PC-9 (cell line): ENCODE results near the gene IL34. TPM values are rescaled to one million over a fixed set of nuclear protein-coding genes. Genes with fewer than 3 reads are reported as not detected.
A peak's percentile ranks its signal among the peaks of the same experiment; 100 is the strongest.

Experiments
- BruUV-seq: library from RNA; stranded (reverse); fragments of 400-500 nt; replicated peaks from 2 replicates; lab custom pipeline; 2021; lab: Mats Ljungman, UMichigan
- CTCF ChIA-PET: fragments of 300-600 bp; sonication (Branson Sonifier 250); formaldehyde crosslinking; loops from one replicate; lab custom pipeline; 2022; ENCODE audit warnings: antibody characterized with exemption; lab: Charles Lee
- POLR2A ChIA-PET: fragments of 300-600 bp; sonication (Branson Sonifier 250); formaldehyde crosslinking; loops from one replicate; lab custom pipeline; 2022; ENCODE audit warnings: antibody characterized with exemption; ENCODE audit not compliant: unreplicated experiment; lab: Charles Lee
- DNase-seq, 2 experiments: peaks; one replicate each; pipeline versions ENCODE4 v3.0.0 to v3.0.0-alpha.2; 2015 to 2022; ENCODE audit warnings: mixed read lengths in 1 of 2
- H2AFZ ChIP-seq: fragments of 200-600 bp; sonication (generic); 2 replicates; pipeline ENCODE4 v1.8.1; 2017; ENCODE audit warnings: antibody characterized with exemption
- H3F3A ChIP-seq: fragments of 200-600 bp; sonication (generic); 2 replicates; pipeline ENCODE4 v1.8.1; 2017; ENCODE audit warnings: antibody characterized with exemption, mild to moderate bottlenecking, low read depth; ENCODE audit not compliant: insufficient read depth
- H3K27ac ChIP-seq: fragments of 200-600 bp; sonication (generic); 2 replicates; pipeline ENCODE4 v1.6.1; 2016; ENCODE audit warnings: mixed run types
- H3K27me3 ChIP-seq: fragments of 200-600 bp; sonication (generic); 2 replicates; pipeline ENCODE4 v1.6.1; 2016; ENCODE audit warnings: low read depth, mixed run types; ENCODE audit not compliant: insufficient read depth
- H3K36me3 ChIP-seq: fragments of 200-600 bp; sonication (generic); 2 replicates; pipeline ENCODE4 v1.6.1; 2016; ENCODE audit warnings: low read depth, mixed run types
- H3K4me1 ChIP-seq: fragments of 200-600 bp; sonication (generic); replicated peaks from 2 replicates; pipeline ENCODE4 v1.6.1; 2016; ENCODE audit warnings: mixed run types; ENCODE audit not compliant: insufficient read depth
- H3K4me2 ChIP-seq: fragments of 200-600 bp; sonication (generic); 2 replicates; pipeline ENCODE4 v1.6.1; 2017; ENCODE audit warnings: mixed run types
- H3K4me3 ChIP-seq: fragments of 200-600 bp; sonication (generic); 2 replicates; pipeline ENCODE4 v1.6.1; 2016; ENCODE audit warnings: mixed run types
- H3K79me2 ChIP-seq: fragments of 200-600 bp; sonication (generic); 2 replicates; pipeline ENCODE4 v1.6.1; 2017; ENCODE audit warnings: low read depth, mixed run types
- H3K9me2 ChIP-seq: fragments of 200-600 bp; sonication (generic); 2 replicates; pipeline ENCODE4 v1.8.1; 2017; ENCODE audit warnings: mild to moderate bottlenecking; ENCODE audit not compliant: insufficient read depth
- H3K9me3 ChIP-seq: fragments of 200-600 bp; sonication (generic); 2 replicates; pipeline ENCODE4 v1.8.1; 2016; ENCODE audit warnings: low read depth; ENCODE audit not compliant: insufficient read depth
- H4K20me1 ChIP-seq: fragments of 200-600 bp; sonication (generic); 2 replicates; pipeline ENCODE4 v1.8.1; 2017; ENCODE audit not compliant: insufficient read depth
- CTCF ChIP-seq: fragments of 200-600 bp; sonication (generic); conservative IDR thresholded peaks from 2 replicates; pipeline ENCODE4 v1.6.1; 2017; ENCODE audit warnings: mixed run types, antibody characterized with exemption, mild to moderate bottlenecking, moderate library complexity
- EZH2 ChIP-seq: fragments of 200-600 bp; sonication (generic); IDR thresholded peaks from 2 replicates; pipeline ENCODE4 v1.8.0; 2017; ENCODE audit warnings: antibody characterized with exemption, low read depth
- intact Hi-C: fragments of 100-400 bp; cut with micrococcal nuclease; formaldehyde crosslinking; loops from one replicate; pipeline ENCODE4 v1.10.0; 2022; ENCODE audit not compliant: unreplicated experiment
- total RNA-seq: library from RNA; stranded (reverse); gene quantifications from 2 replicates; pipeline ENCODE4 v1.2.3, GENCODE V29; 2021

The IL34 gene
- total RNA-seq, 1 experiment from 2014 or later, result not detected

- CTCF ChIA-PET, result interaction anchor here (0.6 kb wide), 1 partner anchor 68 kb away, joined by 5 read pairs; no protein-coding TSS in a partner anchor
- H3K27me3 ChIP-seq, result no peaks in the 10 kb centered on the region
- peaks cover 30% of the 10 kb centered on the region for H4K20me1 ChIP-seq
- no peaks in the 10 kb centered on the region for H3K9me3 ChIP-seq
- H3K9me2 ChIP-seq, result no peaks in the 10 kb centered on the region
- H3K36me3 ChIP-seq, result no peaks in the 10 kb centered on the region
- H3F3A ChIP-seq, result peaks cover 10% of the 10 kb centered on the region; the same call in 1 of the 2 replicates
- no peak for DNase-seq
- peaks cover 28% of the 10 kb centered on the region for H3K4me1 ChIP-seq
- no peak overlapping the region for H3K27ac ChIP-seq
- H3K4me2 ChIP-seq, result no peak overlapping the region
- TF ChIP-seq CTCF, result no peak
- TF ChIP-seq EZH2, result no peak
- H3K79me2 ChIP-seq, result peaks cover 48% of the 10 kb centered on the region
- no peak overlapping the region for H3K4me3 ChIP-seq
- BruUV-seq, result no TSS peak
- H2AFZ ChIP-seq, result no peak overlapping the region
- intact Hi-C loops, result no loop called here
- POLR2A ChIA-PET, result no interaction called here
These were observed 36.1 kb downstream of the IL34 start for GRCh38 chr16:70682239-70683145.

GRCh38 chr16:70683146-70683944 is 37.0 kb downstream of the IL34 start:
- Histone ChIP-seq H3K9me2 (no peaks in the 10 kb centered on the region), H3F3A (peaks cover 10% of the 10 kb centered on the region; the same call in 1 of the 2 replicates), H3K27me3 (no peaks in the 10 kb centered on the region), H2AFZ (no peak overlapping the region), H4K20me1 (peaks cover 30% of the 10 kb centered on the region), H3K4me3 (no peak overlapping the region), H3K27ac (no peak overlapping the region), H3K4me1 (peaks cover 30% of the 10 kb centered on the region), H3K79me2 (peaks cover 48% of the 10 kb centered on the region), H3K9me3 (no peaks in the 10 kb centered on the region), H3K36me3 (no peaks in the 10 kb centered on the region), H3K4me2 (peak overlapping the region; percentile 87)
- ChIA-PET POLR2A (no interaction called here), CTCF (no interaction called here)
- TF ChIP-seq EZH2, result no peak
- no peak for TF ChIP-seq CTCF
- DNase-seq, result no peak
- intact Hi-C loops, result no loop called here
- BruUV-seq, result no TSS peak
